PC-9 (cell line): ENCODE results near the gene IGSF21. TPM values are rescaled to one million over a fixed set of nuclear protein-coding genes. Genes with fewer than 3 reads are reported as not detected.

Source experiments
- BruUV-seq: library from RNA; stranded (reverse); fragments of 400-500 nt; replicated peaks from 2 replicates; lab custom pipeline; 2021; lab: Mats Ljungman, UMichigan
- CTCF ChIA-PET: fragments of 300-600 bp; sonication (Branson Sonifier 250); formaldehyde crosslinking; loops from one replicate; lab custom pipeline; 2022; ENCODE audit warnings: antibody characterized with exemption; lab: Charles Lee
- POLR2A ChIA-PET: fragments of 300-600 bp; sonication (Branson Sonifier 250); formaldehyde crosslinking; loops from one replicate; lab custom pipeline; 2022; ENCODE audit warnings: antibody characterized with exemption; ENCODE audit not compliant: unreplicated experiment; lab: Charles Lee
- DNase-seq, 2 experiments: peaks; one replicate each; pipeline versions ENCODE4 v3.0.0 to v3.0.0-alpha.2; 2015 to 2022; ENCODE audit warnings: mixed read lengths in 1 of 2
- H2AFZ ChIP-seq: fragments of 200-600 bp; sonication (generic); 2 replicates; pipeline ENCODE4 v1.8.1; 2017; ENCODE audit warnings: antibody characterized with exemption
- H3F3A ChIP-seq: fragments of 200-600 bp; sonication (generic); 2 replicates; pipeline ENCODE4 v1.8.1; 2017; ENCODE audit warnings: antibody characterized with exemption, mild to moderate bottlenecking, low read depth; ENCODE audit not compliant: insufficient read depth
- H3K27ac ChIP-seq: fragments of 200-600 bp; sonication (generic); 2 replicates; pipeline ENCODE4 v1.6.1; 2016; ENCODE audit warnings: mixed run types
- H3K27me3 ChIP-seq: fragments of 200-600 bp; sonication (generic); 2 replicates; pipeline ENCODE4 v1.6.1; 2016; ENCODE audit warnings: low read depth, mixed run types; ENCODE audit not compliant: insufficient read depth
- H3K36me3 ChIP-seq: fragments of 200-600 bp; sonication (generic); 2 replicates; pipeline ENCODE4 v1.6.1; 2016; ENCODE audit warnings: low read depth, mixed run types
- H3K4me1 ChIP-seq: fragments of 200-600 bp; sonication (generic); replicated peaks from 2 replicates; pipeline ENCODE4 v1.6.1; 2016; ENCODE audit warnings: mixed run types; ENCODE audit not compliant: insufficient read depth
- H3K4me2 ChIP-seq: fragments of 200-600 bp; sonication (generic); 2 replicates; pipeline ENCODE4 v1.6.1; 2017; ENCODE audit warnings: mixed run types
- H3K4me3 ChIP-seq: fragments of 200-600 bp; sonication (generic); 2 replicates; pipeline ENCODE4 v1.6.1; 2016; ENCODE audit warnings: mixed run types
- H3K79me2 ChIP-seq: fragments of 200-600 bp; sonication (generic); 2 replicates; pipeline ENCODE4 v1.6.1; 2017; ENCODE audit warnings: low read depth, mixed run types
- H3K9me2 ChIP-seq: fragments of 200-600 bp; sonication (generic); 2 replicates; pipeline ENCODE4 v1.8.1; 2017; ENCODE audit warnings: mild to moderate bottlenecking; ENCODE audit not compliant: insufficient read depth
- H3K9me3 ChIP-seq: fragments of 200-600 bp; sonication (generic); 2 replicates; pipeline ENCODE4 v1.8.1; 2016; ENCODE audit warnings: low read depth; ENCODE audit not compliant: insufficient read depth
- H4K20me1 ChIP-seq: fragments of 200-600 bp; sonication (generic); 2 replicates; pipeline ENCODE4 v1.8.1; 2017; ENCODE audit not compliant: insufficient read depth
- EZH2 ChIP-seq: fragments of 200-600 bp; sonication (generic); IDR thresholded peaks from 2 replicates; pipeline ENCODE4 v1.8.0; 2017; ENCODE audit warnings: antibody characterized with exemption, low read depth
- intact Hi-C: fragments of 100-400 bp; cut with micrococcal nuclease; formaldehyde crosslinking; loops from one replicate; pipeline ENCODE4 v1.10.0; 2022; ENCODE audit not compliant: unreplicated experiment
- total RNA-seq: library from RNA; stranded (reverse); gene quantifications from 2 replicates; pipeline ENCODE4 v1.2.3, GENCODE V29; 2021
- TF ChIP-seq, protein P1 (sequence below): fragments of 200-600 bp; sonication (generic); conservative IDR thresholded peaks from 2 replicates; pipeline ENCODE4 v1.6.1; 2017; ENCODE audit warnings: mixed run types, antibody characterized with exemption, mild to moderate bottlenecking, moderate library complexity

The IGSF21 gene
- total RNA-seq, 1 experiment from 2014 or later: not detected

DNA sequence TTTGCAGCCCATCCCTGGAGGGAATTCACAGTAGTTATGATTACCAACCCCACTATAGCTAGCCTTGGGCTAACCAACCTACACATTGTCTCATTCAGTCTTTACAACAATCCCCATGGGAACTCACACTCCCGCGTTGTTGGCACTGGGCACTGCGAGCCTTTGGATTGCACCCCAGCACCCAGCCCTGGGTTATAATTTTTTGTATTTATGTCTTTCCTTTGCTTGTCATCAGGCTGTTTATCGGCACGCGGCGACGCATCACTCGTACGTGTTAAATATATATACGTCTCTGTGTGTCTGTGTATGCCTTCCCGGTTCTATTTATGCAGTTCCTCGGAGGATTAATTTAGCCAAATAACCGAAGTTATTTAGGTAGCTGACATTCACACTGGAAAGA lies 47.2 kb upstream of the IGSF21 start:
- intact Hi-C loops: no loop called here
- Histone ChIP-seq H4K20me1 (no peaks in the 10 kb centered on the region), H3K36me3 (no peaks in the 10 kb centered on the region), H3F3A (no peaks in the 10 kb centered on the region), H3K4me2 (no peak overlapping the region), H3K9me3 (no peaks in the 10 kb centered on the region), H3K4me1 (no peaks in the 10 kb centered on the region), H3K4me3 (no peak overlapping the region), H3K79me2 (no peaks in the 10 kb centered on the region), H3K27ac (no peak overlapping the region), H3K9me2 (no peaks in the 10 kb centered on the region), H3K27me3 (peaks cover 50% of the 10 kb centered on the region), H2AFZ (no peak overlapping the region)
- no peak for DNase-seq
- BruUV-seq: no TSS peak
- POLR2A ChIA-PET: no interaction called here
- TF ChIP-seq, protein P1, sequence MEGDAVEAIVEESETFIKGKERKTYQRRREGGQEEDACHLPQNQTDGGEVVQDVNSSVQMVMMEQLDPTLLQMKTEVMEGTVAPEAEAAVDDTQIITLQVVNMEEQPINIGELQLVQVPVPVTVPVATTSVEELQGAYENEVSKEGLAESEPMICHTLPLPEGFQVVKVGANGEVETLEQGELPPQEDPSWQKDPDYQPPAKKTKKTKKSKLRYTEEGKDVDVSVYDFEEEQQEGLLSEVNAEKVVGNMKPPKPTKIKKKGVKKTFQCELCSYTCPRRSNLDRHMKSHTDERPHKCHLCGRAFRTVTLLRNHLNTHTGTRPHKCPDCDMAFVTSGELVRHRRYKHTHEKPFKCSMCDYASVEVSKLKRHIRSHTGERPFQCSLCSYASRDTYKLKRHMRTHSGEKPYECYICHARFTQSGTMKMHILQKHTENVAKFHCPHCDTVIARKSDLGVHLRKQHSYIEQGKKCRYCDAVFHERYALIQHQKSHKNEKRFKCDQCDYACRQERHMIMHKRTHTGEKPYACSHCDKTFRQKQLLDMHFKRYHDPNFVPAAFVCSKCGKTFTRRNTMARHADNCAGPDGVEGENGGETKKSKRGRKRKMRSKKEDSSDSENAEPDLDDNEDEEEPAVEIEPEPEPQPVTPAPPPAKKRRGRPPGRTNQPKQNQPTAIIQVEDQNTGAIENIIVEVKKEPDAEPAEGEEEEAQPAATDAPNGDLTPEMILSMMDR: no peak
- TF ChIP-seq EZH2: no peak
- CTCF ChIA-PET: no interaction called here

DNA sequence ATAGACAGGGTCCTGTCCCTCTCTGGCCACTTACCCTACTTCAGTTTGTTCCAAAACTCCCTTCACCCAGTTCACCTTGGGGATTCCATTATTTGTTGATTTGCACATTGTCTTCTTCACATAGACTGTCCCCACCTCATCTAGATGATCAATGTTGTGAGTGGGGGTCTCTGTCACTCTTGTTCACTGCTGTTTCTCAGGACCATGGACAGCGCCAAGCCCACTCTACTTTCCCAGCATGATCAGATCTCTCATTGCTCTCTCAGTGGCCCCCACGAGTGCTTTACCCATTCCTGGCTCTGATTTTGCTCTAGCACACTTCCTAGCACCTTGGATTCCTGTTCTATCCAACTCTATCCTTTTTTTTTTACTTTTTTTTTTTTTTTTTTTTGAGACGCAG lies 45.4 kb upstream of the IGSF21 start:
- Histone ChIP-seq H3K9me2 (no peaks in the 10 kb centered on the region), H3K27ac (no peak overlapping the region), H2AFZ (no peak overlapping the region), H3F3A (no peaks in the 10 kb centered on the region), H3K27me3 (peaks cover 43% of the 10 kb centered on the region), H3K4me1 (no peaks in the 10 kb centered on the region), H4K20me1 (no peaks in the 10 kb centered on the region), H3K36me3 (no peaks in the 10 kb centered on the region), H3K4me3 (no peak overlapping the region), H3K9me3 (no peaks in the 10 kb centered on the region), H3K4me2 (no peak overlapping the region), H3K79me2 (no peaks in the 10 kb centered on the region)
- no peak for DNase-seq
- TF ChIP-seq, protein P1: no peak
- no peak for TF ChIP-seq EZH2
- CTCF ChIA-PET: no interaction called here
- no TSS peak for BruUV-seq
- POLR2A ChIA-PET: no interaction called here
- intact Hi-C loops: no loop called here

DNA sequence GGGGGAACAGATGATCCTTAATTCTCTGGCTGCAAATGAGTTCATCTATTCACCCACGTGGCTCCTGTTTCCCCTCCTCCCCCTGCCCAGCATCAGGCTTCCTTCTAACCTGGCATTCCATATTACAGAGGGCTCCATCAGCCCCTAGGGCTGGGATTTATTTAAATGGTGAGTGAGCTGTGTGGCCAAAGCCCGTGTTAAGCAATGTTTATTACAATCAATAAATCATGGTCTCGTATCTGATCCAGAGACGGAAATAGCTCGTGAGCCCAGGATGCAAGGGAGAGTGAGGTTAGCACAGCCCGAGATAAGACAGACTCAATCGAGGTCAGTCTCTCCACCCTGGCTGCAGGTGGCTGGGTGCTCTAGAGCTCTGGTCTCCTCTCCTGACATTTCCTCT lies 43.1 kb upstream of the IGSF21 start:
- no TSS peak for BruUV-seq

More for the DNA sequence above, 43.1 kb upstream of the IGSF21 start:
- no peaks in the 10 kb centered on the region for H3K9me2 ChIP-seq
- no peaks in the 10 kb centered on the region for H4K20me1 ChIP-seq
- H3K27me3 ChIP-seq: peaks cover 20% of the 10 kb centered on the region; the same call in 1 of the 2 replicates
- no peaks in the 10 kb centered on the region for H3F3A ChIP-seq
- H3K4me2 ChIP-seq: no peak overlapping the region
- intact Hi-C loops: no loop called here
- POLR2A ChIA-PET: no interaction called here
- no peak overlapping the region for H3K27ac ChIP-seq
- no peaks in the 10 kb centered on the region for H3K79me2 ChIP-seq
- no peak overlapping the region for H3K4me3 ChIP-seq
- no peak overlapping the region for H2AFZ ChIP-seq
- no peaks in the 10 kb centered on the region for H3K9me3 ChIP-seq
- no peaks in the 10 kb centered on the region for H3K36me3 ChIP-seq
- no peaks in the 10 kb centered on the region for H3K4me1 ChIP-seq
- no peak for DNase-seq
- CTCF ChIA-PET: no interaction called here
- no peak for TF ChIP-seq EZH2
- TF ChIP-seq, protein P1: no peak
